Stimulated activated CD4-positive, alpha-beta T cell treated with anti-CD3 and anti-CD28 coated beads, Interleukin-2, amount 100 ng/mL, for 48 hours (primary cell): Measurements from ENCODE around the gene ACTR5.

Experiments
- DNase-seq, 2 donors: peaks; one replicate each; pipeline ENCODE4 v3.0.0-alpha.2; 2020

ACTR5 gene

GRCh38 chr20:38729767-38730166, 18.5 kb upstream of the ACTR5 start:
- DNase-seq, result no peak

GRCh38 chr20:38730167-38730988, 17.9 kb upstream of the ACTR5 start:
- DNase-seq, result no peak

GRCh38 chr20:38730989-38731737, 17.1 kb upstream of the ACTR5 start:
- DNase-seq, result peak; percentile 82 to 88

- DNase-seq, result no peak
These were observed 16.5 kb upstream of the ACTR5 start for GRCh38 chr20:38731738-38732113.

- no peak for DNase-seq
These were observed 15.3 kb upstream of the ACTR5 start for GRCh38 chr20:38732981-38733380.

- no peak for DNase-seq
These were observed 13.1 kb upstream of the ACTR5 start for GRCh38 chr20:38735172-38735571.

- DNase-seq, result no peak
These were observed 10.4 kb upstream of the ACTR5 start for GRCh38 chr20:38737887-38738286.

- no peak for DNase-seq
These were observed 2.5 kb upstream of the ACTR5 start for GRCh38 chr20:38745757-38746156.

GRCh38 chr20:38747495-38748096, 664 bp upstream of the ACTR5 start:
- DNase-seq, result no peak

- DNase-seq, result peak; percentile 47 to 53
These were observed 545 bp downstream of the ACTR5 start for GRCh38 chr20:38748861-38749149.

GRCh38 chr20:38751360-38751976, 3.2 kb downstream of the ACTR5 start:
- DNase-seq, result peak in 1 of 2 donors; percentile 17

- no peak for DNase-seq
These were observed 3.8 kb downstream of the ACTR5 start for GRCh38 chr20:38752029-38752428.

GRCh38 chr20:38754924-38755323, 6.7 kb downstream of the ACTR5 start:
- DNase-seq, result no peak

GRCh38 chr20:38755324-38755910, 7.2 kb downstream of the ACTR5 start:
- no peak for DNase-seq

GRCh38 chr20:38757145-38757775, 9.0 kb downstream of the ACTR5 start:
- no peak for DNase-seq

- DNase-seq, result no peak
These were observed 10.8 kb downstream of the ACTR5 start for GRCh38 chr20:38759106-38759505.

GRCh38 chr20:38760978-38761377, 12.7 kb downstream of the ACTR5 start:
- DNase-seq, result no peak

GRCh38 chr20:38762174-38762573, 13.9 kb downstream of the ACTR5 start:
- DNase-seq, result no peak

- DNase-seq, result no peak
These were observed 15.4 kb downstream of the ACTR5 start for GRCh38 chr20:38763616-38764015.

- DNase-seq, result peak; percentile 41 to 49
These were observed 16.5 kb downstream of the ACTR5 start for GRCh38 chr20:38764567-38765318.

- no peak for DNase-seq
These were observed 17.8 kb downstream of the ACTR5 start for GRCh38 chr20:38766071-38766470.
